Thyroid gland (tissue), 4 donors: ENCODE data around the gene TIMM17B. TPM values are rescaled to one million over a fixed set of nuclear protein-coding genes. Genes with fewer than 3 reads are reported as not detected.
A peak's percentile ranks its signal among the peaks of the same experiment; 100 is the strongest.
"Not testable (repeated sequence)": the region's sequence is repeated elsewhere in the genome, so short reads cannot be mapped to it uniquely, and the experiment has no call there.

Experiments
- DNase-seq, 2 donors: peaks; one replicate each; pipeline ENCODE4 v3.0.0-alpha.2; 2019
- H3K27ac ChIP-seq, 3 donors: fragments of 200-600 bp; sonication (generic); 1 replicate in 2 of 3; 2 replicates in 1 of 3; pipeline ENCODE4 v1.5.1; 2016 to 2019; ENCODE audit warnings: mild to moderate bottlenecking in 1 of 3, moderate library complexity in 1 of 3
- H3K27me3 ChIP-seq: fragments of 200-600 bp; sonication (generic); one replicate; pipeline ENCODE4 v1.5.1; 2019
- H3K36me3 ChIP-seq, 2 donors: fragments of 200-600 bp; sonication (generic); one replicate each; pipeline ENCODE4 v1.5.1; 2016 to 2019
- H3K4me1 ChIP-seq, 2 donors: fragments of 200-600 bp; sonication (generic); one replicate each; pipeline ENCODE4 v1.5.1; 2017 to 2019
- H3K4me3 ChIP-seq, 3 donors: fragments of 200-600 bp; sonication (generic); replicated peaks in 1 of 3; 1 replicate in 2 of 3; 2 replicates in 1 of 3; pipeline ENCODE4 v1.5.1; 2016; ENCODE audit warnings: mild to moderate bottlenecking in 1 of 3
- H3K9me3 ChIP-seq: fragments of 200-600 bp; sonication (generic); one replicate; pipeline ENCODE4 v1.5.1; 2017
- CTCF ChIP-seq, 6 experiments: fragments of 200-600 bp in 3 of 6; fragments of 450-650 bp in 3 of 6; sonication (generic) in 3 of 6; IDR thresholded peaks; one replicate each; pipeline ENCODE4 v1.5.1; 2016 to 2019; ENCODE audit warnings: antibody characterized with exemption in 6 of 6, mild to moderate bottlenecking in 2 of 6, inconsistent platforms in 1 of 6, moderate library complexity in 1 of 6
- POLR2A ChIP-seq, 2 donors: fragments of 450-650 bp; IDR thresholded peaks; one replicate each; pipeline ENCODE4 v1.6.1; 2017; ENCODE audit warnings: antibody characterized with exemption in 2 of 2, mild to moderate bottlenecking in 2 of 2, moderate library complexity in 1 of 2
- WGBS, 2 donors: methylation state at CpG; one replicate each; pipeline ENCODE4 v1.1.5; 2017; 5-methylcytosine and 5-hydroxymethylcytosine counted together
- intact Hi-C: fragments of 100-400 bp; cut with DNase I; formaldehyde crosslinking; loops from one replicate; pipeline ENCODE4 v1.15.1; 2023
- total RNA-seq, 4 donors: library from RNA; depleted of rRNA; stranded (reverse); fragments of >200 nt; gene quantifications; one replicate each; pipeline ENCODE4 v1.2.3, GENCODE V29; 2016

The TIMM17B gene
- total RNA-seq, 4 donors from 2014 or later = 34.3 to 53.1 (median 41.2) TPM

- Histone ChIP-seq H3K36me3 (no peaks in the 10 kb centered on the region), H3K4me1 (peaks cover 5 to 6% of the 10 kb centered on the region in 2 donors), H3K4me3 (peak overlapping the region; percentile 25 to 54 (median 39)), H3K9me3 (no peaks in the 10 kb centered on the region), H3K27ac (peak overlapping the region; percentile 8 to 79 (median 13)), H3K27me3 (no peaks in the 10 kb centered on the region)
- intact Hi-C loops = no loop called here
- 1 to 7% methylated on average over 7 to 15 of the region's 68 CpGs for WGBS, 2 donors
- peak; percentile 92 to 93 for DNase-seq
- TF ChIP-seq CTCF (IDR thresholded peaks at IDR 0.05) = peak in 4 of 6 experiments; percentile 16 to 48 (median 34)
- TF ChIP-seq POLR2A (IDR thresholded peaks at IDR 0.05) = peak in 1 of 2 donors; percentile 52
Observed at GRCh38 chrX:48891402-48892288, 5.9 kb downstream of the TIMM17B start.

- intact Hi-C loops = no loop called here
- Histone ChIP-seq H3K36me3 (no peaks in the 10 kb centered on the region), H3K27ac (peak overlapping the region; percentile 8 to 79 (median 13)), H3K4me1 (no peaks in the 10 kb centered on the region), H3K27me3 (no peaks in the 10 kb centered on the region), H3K9me3 (no peaks in the 10 kb centered on the region), H3K4me3 (peak overlapping the region; percentile 25 to 54 (median 39))
- 3 to 5% methylated on average over 6 to 10 of the region's 35 CpGs for WGBS, 2 donors
- no peak for TF ChIP-seq CTCF (IDR thresholded peaks at IDR 0.05)
- TF ChIP-seq POLR2A (IDR thresholded peaks at IDR 0.05) = no peak
- DNase-seq = peak in 1 of 2 donors; percentile 23
Observed at GRCh38 chrX:48890934-48891401, 6.6 kb downstream of the TIMM17B start.

GRCh38 chrX:48890296-48890925 lies 7.2 kb downstream of the TIMM17B start:
- intact Hi-C loops = no loop called here
- no peak for DNase-seq
- WGBS, 2 donors = 40 to 44% methylated on average over 13 to 15 of the region's 15 CpGs
- H3K9me3 ChIP-seq = no peaks in the 10 kb centered on the region
- TF ChIP-seq POLR2A (IDR thresholded peaks at IDR 0.05) (no peak), CTCF (IDR thresholded peaks at IDR 0.05) (no peak)
- peak overlapping the region in 1 of 3 donors; percentile 54 for H3K4me3 ChIP-seq
- H3K4me1 ChIP-seq = no peaks in the 10 kb centered on the region
- H3K36me3 ChIP-seq = no peaks in the 10 kb centered on the region
- H3K27ac ChIP-seq = peak overlapping the region in 1 of 3 donors; percentile 79
- no peaks in the 10 kb centered on the region for H3K27me3 ChIP-seq

- H3K4me1 ChIP-seq, intact Hi-C loops, DNase-seq, H3K9me3 ChIP-seq, H3K36me3 ChIP-seq, H3K27me3 ChIP-seq, H3K27ac ChIP-seq, H3K4me3 ChIP-seq: not testable (repeated sequence)
- 79 to 85% methylated on average over 4 of the region's 5 CpGs for whole genome bisulfite sequencing, 2 donors
Observed at GRCh38 chrX:48886586-48886985, 11.0 kb downstream of the TIMM17B start.

- TF ChIP-seq POLR2A (IDR thresholded peaks at IDR 0.05) (no peak), CTCF (IDR thresholded peaks at IDR 0.05) (no peak)
- Histone ChIP-seq H3K4me1 (no peaks in the 10 kb centered on the region), H3K27me3 (no peaks in the 10 kb centered on the region), H3K9me3 (no peaks in the 10 kb centered on the region), H3K4me3 (no peak overlapping the region), H3K36me3 (no peaks in the 10 kb centered on the region), H3K27ac (no peak overlapping the region)
- intact Hi-C loops = no loop called here
- WGBS, 2 donors = 75 to 76% methylated on average over 10 of the region's 10 CpGs
- no peak for DNase-seq
Observed at GRCh38 chrX:48883729-48884128, 13.8 kb downstream of the TIMM17B start.

- WGBS, 2 donors = 52 to 62% methylated on average over 3 of the region's 4 CpGs
- H3K27ac ChIP-seq, H3K4me1 ChIP-seq, H3K36me3 ChIP-seq, intact Hi-C loops, H3K9me3 ChIP-seq, DNase-seq, H3K4me3 ChIP-seq, H3K27me3 ChIP-seq: not testable (repeated sequence)
Observed at GRCh38 chrX:48876944-48877343, 20.6 kb downstream of the TIMM17B start.

GRCh38 chrX:48872017-48872416 lies 25.6 kb downstream of the TIMM17B start:
- H3K36me3 ChIP-seq, H3K4me3 ChIP-seq, H3K27ac ChIP-seq, intact Hi-C loops, H3K4me1 ChIP-seq, H3K9me3 ChIP-seq, DNase-seq, H3K27me3 ChIP-seq: not testable (repeated sequence)
- WGBS, 2 donors = 64 to 67% methylated on average over 1 of the region's 2 CpGs
